HFF-Myc (cell line): ENCODE measurements around the gene CDKAL1.
A peak's percentile ranks its signal among the peaks of the same experiment; 100 is the strongest.
"Not testable (repeated sequence)": the region's sequence is repeated elsewhere in the genome, so short reads cannot be mapped to it uniquely, and the experiment has no call there.

ENCODE experiments used
- DNase-seq: peaks from one replicate; pipeline ENCODE4 v3.0.0-alpha.2; 2011; ENCODE audit warnings: low read depth; ENCODE audit errors: extremely low read depth
- H3K4me3 ChIP-seq: replicated peaks from 2 replicates; pipeline ENCODE4 v1.5.1; 2011; ENCODE audit warnings: low read depth, mild to moderate bottlenecking, control low read depth, low read length
- TF ChIP-seq, protein P1 (sequence below): IDR thresholded peaks from 2 replicates; pipeline ENCODE4 v1.5.1; 2012; ENCODE audit warnings: mild to moderate bottlenecking, low read depth, low read length, control low read depth; ENCODE audit errors: missing control alignments

CDKAL1 gene

DNA sequence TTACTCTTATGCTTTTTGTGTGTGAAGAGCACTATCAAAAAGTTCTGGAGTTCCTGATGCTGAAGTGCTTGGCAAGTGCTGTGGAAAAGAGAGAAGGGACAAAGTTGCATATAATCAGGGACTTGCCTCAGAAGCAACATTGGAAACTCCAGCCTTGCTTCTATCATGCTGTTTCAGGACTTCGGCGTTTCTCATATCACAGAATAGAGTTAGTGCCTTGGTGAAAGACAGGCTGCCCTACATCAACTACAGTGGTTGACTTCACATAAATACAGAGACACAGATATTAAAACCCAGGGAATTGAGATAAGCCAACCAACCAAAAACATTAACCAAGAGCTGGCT lies 36.2 kb upstream of the CDKAL1 start:
- TF ChIP-seq, protein P1, sequence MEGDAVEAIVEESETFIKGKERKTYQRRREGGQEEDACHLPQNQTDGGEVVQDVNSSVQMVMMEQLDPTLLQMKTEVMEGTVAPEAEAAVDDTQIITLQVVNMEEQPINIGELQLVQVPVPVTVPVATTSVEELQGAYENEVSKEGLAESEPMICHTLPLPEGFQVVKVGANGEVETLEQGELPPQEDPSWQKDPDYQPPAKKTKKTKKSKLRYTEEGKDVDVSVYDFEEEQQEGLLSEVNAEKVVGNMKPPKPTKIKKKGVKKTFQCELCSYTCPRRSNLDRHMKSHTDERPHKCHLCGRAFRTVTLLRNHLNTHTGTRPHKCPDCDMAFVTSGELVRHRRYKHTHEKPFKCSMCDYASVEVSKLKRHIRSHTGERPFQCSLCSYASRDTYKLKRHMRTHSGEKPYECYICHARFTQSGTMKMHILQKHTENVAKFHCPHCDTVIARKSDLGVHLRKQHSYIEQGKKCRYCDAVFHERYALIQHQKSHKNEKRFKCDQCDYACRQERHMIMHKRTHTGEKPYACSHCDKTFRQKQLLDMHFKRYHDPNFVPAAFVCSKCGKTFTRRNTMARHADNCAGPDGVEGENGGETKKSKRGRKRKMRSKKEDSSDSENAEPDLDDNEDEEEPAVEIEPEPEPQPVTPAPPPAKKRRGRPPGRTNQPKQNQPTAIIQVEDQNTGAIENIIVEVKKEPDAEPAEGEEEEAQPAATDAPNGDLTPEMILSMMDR: no peak
- H3K4me3 ChIP-seq: no peak overlapping the region
- DNase-seq: no peak

DNA sequence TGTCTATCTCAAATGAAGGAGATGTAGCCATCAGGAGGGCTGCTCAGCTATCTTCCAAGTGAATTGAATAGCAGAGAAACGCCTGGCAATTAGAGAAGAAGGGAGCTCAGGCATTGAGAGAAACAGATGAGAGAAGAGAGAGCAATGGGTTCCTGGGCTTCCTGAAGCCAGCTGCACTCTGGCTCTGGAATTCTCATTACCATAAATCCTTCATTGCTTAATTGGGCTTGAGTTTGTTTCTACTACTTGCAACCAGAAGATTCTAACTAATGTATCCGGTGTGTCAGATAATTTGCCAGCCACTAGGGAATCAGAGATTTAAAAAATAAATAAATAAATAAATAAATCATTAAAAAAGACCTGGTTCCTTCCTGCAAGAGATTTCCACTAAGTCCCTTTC lies 25.0 kb upstream of the CDKAL1 start:
- no peak overlapping the region for H3K4me3 ChIP-seq
- no peak for DNase-seq
- TF ChIP-seq, protein P1: no peak

DNA sequence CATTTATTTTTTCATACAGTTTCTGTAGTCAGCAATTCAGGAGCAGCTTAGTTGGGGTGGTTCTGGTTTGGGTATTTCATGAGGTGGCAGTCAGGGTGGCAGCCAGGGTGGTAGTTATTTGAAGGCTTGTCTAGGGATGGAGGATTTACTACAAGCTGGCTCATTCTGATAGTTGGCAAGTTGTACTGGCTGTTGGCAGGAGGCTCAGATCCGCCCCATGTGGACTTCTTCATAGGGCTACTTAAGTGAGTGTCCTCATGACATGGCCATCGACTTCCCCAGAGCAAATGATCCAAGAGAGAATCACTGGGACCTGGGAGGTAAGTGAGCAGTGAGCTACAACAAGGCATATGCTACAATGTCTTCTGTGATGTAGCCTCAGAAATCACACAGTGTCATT lies 22.4 kb upstream of the CDKAL1 start:
- TF ChIP-seq, protein P1: no peak
- DNase-seq: no peak
- H3K4me3 ChIP-seq: no peak overlapping the region

DNA sequence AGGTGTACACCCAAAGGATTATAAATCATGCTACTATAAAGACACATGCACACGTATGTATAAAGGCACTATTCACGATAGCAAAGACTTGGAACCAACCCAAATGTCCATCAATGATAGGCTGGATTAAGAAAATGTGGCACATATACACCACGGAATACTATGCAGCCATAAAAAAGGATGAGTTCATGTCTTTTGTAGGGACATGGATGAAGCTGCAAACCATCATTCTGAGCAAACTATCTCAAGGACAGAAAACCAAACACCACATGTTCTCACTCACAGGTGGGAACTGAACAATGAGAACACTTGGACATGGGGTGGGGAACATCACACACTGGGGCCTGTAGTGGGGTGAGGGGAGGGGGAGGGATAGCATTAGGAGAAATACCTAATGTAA lies 9.0 kb upstream of the CDKAL1 start:
- DNase-seq, H3K4me3 ChIP-seq: not testable (repeated sequence)

DNA sequence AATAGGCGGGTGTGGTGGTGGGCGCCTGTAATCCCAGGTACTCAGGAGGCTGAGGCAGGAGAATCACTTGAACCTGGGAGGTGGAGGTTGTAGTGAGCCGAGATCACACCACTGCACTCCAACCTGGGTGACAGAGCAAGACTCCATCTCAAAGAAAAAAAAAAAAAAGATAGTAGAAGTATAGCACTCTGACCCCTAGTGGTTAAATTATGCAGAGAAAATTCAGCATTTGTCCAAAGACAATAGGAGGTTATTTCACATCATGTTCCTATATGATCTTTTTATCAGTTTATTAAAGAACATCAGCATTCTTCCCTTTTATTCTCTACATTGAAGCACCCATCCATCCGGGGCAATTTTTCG lies 5.2 kb upstream of the CDKAL1 start:
- TF ChIP-seq, protein P1: peak; percentile 19
- not testable (repeated sequence) for DNase-seq, H3K4me3 ChIP-seq

DNA sequence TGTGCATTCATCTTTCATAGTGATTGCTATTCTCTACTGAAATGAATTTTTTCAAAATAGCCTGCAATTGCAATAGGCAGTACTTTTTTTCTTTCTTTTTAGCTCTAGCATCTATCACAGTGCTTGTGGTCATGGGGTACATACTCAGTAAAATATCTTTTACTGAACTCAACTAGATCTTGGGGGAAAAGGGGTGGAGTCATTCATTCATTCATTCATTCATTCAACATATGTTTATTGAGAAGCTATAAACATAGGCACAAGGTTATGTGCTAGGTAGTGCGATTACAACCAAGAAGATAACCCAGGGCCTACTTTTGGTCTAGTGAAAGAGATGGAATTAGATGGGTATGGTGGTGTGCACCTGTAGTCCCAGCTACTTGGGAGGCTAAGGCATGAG lies 1.4 kb upstream of the CDKAL1 start:
- TF ChIP-seq, protein P1: no peak
- no peak overlapping the region for H3K4me3 ChIP-seq
- DNase-seq: no peak

DNA sequence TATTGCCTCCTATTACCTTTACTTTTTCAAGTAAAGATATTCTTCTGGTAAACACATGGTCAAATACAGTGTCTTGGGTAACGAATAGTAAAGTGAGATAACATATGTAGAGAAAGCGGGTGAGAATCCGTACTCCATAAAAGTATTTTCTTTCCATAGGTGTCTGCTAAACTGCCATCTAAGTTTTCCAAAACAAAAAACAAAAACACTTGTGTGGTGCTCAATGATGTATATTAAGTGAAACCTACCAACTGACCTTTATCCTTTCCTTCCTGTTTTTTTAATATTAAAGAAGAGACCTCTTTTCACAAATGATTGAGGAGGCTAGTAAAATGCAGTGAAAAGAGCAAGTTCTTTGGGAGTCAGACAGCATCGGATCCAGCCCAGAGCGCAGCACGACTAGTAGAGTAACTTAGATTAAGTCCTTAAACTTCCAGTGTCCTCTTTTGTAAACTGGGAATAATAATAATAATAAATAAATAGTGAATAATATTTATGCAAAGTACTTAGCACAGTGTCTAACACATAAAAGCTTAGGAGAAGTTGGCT lies 437 bp upstream of the CDKAL1 start:
- TF ChIP-seq, protein P1: no peak
- peak overlapping the region; percentile 92 for H3K4me3 ChIP-seq
- no peak for DNase-seq
